GM12891 (cell line): Measurements from ENCODE around the gene PDHB.

Experiments used
- PAX5 ChIP-seq: IDR thresholded peaks from 2 replicates; pipeline ENCODE4 v1.6.1; 2011; ENCODE audit warnings: low read length, moderate library complexity, mild to moderate bottlenecking; ENCODE audit not compliant: insufficient read depth, severe bottlenecking
- POLR2A ChIP-seq: IDR thresholded peaks from 2 replicates; pipeline ENCODE4 v1.6.1; 2011; ENCODE audit warnings: low read depth, low read length, control low read depth
- POLR2AphosphoS5 ChIP-seq: IDR thresholded peaks from 2 replicates; pipeline ENCODE4 v1.6.1; 2011; ENCODE audit warnings: low read depth, low read length, control low read depth
- POU2F2 ChIP-seq: IDR thresholded peaks from 2 replicates; pipeline ENCODE4 v1.6.1; 2011; ENCODE audit warnings: low read depth, mild to moderate bottlenecking, control low read depth, low read length, moderate library complexity
- SPI1 ChIP-seq: IDR thresholded peaks from 2 replicates; pipeline ENCODE4 v1.6.1; 2011; ENCODE audit warnings: low read depth, low read length, control low read depth
- TAF1 ChIP-seq: IDR thresholded peaks from 2 replicates; pipeline ENCODE4 v1.6.1; 2011; ENCODE audit warnings: low read depth, low read length, control low read depth

DNA sequence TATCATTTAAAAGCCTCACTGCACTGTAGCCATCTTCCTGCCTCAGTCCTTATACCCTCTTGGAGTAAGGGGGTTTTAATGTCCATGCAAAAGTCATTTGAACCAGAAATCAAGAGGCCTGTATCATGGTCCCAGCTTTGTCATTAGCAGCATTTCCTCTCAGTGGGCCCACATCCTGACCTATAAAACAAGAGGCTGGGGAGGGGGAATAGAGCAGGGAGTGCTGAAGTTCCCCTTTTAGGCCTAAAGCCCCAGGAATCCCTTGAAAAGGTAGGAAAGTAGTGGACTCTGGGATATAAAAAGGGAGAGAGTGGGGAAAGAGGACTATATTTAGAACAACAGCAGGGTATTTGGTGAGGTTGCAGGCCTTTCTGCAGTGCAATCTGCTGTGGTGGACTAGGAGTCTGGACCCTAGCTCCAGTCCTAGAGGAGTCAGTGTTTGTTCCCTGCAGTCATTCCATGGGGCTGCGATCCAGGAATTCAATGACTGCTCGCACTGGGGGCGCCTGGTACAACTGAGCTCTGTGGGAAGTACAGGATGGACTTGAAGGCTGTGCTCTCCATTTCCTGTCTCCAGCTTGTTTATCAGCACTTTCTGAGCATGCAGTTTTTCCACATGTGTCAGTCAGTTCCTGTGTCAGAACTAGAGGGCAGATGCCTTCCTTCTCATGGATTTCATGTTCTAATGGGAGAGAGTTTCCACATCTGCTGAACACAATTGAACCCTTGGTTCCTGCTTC is 46.8 kb downstream of the PDHB start:
- TF ChIP-seq SPI1: no peak
- TF ChIP-seq POLR2A: no peak
- TF ChIP-seq POLR2AphosphoS5: no peak
- no peak for TF ChIP-seq TAF1
- TF ChIP-seq POU2F2: no peak
- TF ChIP-seq PAX5: no peak
